OCI-LY3 (cell line): ENCODE results near the gene UBE2R2.
"Not testable (repeated sequence)": the region's sequence is repeated elsewhere in the genome, so short reads cannot be mapped to it uniquely, and the experiment has no call there.

Source experiments
- H2AFZ ChIP-seq: fragments of 200-600, 300-600 bp; shearing (Covaris generic); 2 replicates; pipeline ENCODE4 v1.6.0; 2014; ENCODE audit warnings: antibody characterized with exemption, low read depth, low read length
- H3K27ac ChIP-seq: fragments of 200-600, 300-600 bp; sonication (generic); 2 replicates; pipeline ENCODE4 v1.5.1; 2014; ENCODE audit warnings: mild to moderate bottlenecking, low read length, moderate library complexity, mixed read lengths
- H3K27me3 ChIP-seq: fragments of 200-600, 300-600 bp; sonication (generic); 2 replicates; pipeline ENCODE4 v1.6.1; 2014; ENCODE audit warnings: low read depth, low read length, mixed read lengths
- H3K36me3 ChIP-seq: fragments of 200-600, 300-600 bp; sonication (generic); replicated peaks from 2 replicates; pipeline ENCODE3; 2014; ENCODE audit warnings: low read depth, low read length, mixed read lengths
- H3K4me1 ChIP-seq: fragments of 300-600, 200-600 bp; sonication (generic); 2 replicates; pipeline ENCODE4 v1.6.1; 2014; ENCODE audit warnings: low read length, mixed read lengths
- H3K4me2 ChIP-seq: fragments of 200-600, 300-600 bp; sonication (generic); 2 replicates; pipeline ENCODE4 v1.6.1; 2014; ENCODE audit warnings: low read length, mixed read lengths
- H3K4me3 ChIP-seq: fragments of 300-600, 200-600 bp; sonication (generic); 2 replicates; pipeline ENCODE4 v1.5.1; 2014; ENCODE audit warnings: antibody characterized with exemption, mild to moderate bottlenecking, low read length, moderate library complexity
- H3K79me2 ChIP-seq: fragments of 300-600, 200-600 bp; shearing (Covaris generic); 2 replicates; pipeline ENCODE4 v1.6.1; 2014; ENCODE audit warnings: mild to moderate bottlenecking, low read length, mixed read lengths
- H3K9ac ChIP-seq: fragments of 300-600, 200-600 bp; shearing (Covaris generic); 2 replicates; pipeline ENCODE4 v1.6.0; 2014; ENCODE audit warnings: mild to moderate bottlenecking, low read length, moderate library complexity
- H3K9me3 ChIP-seq: fragments of 200-600, 300-600 bp; shearing (Covaris generic); 2 replicates; pipeline ENCODE4 v1.6.1; 2014; ENCODE audit warnings: low read length, mixed read lengths; ENCODE audit not compliant: insufficient read depth
- H4K20me1 ChIP-seq: fragments of 200-600, 300-600 bp; sonication (generic); 2 replicates; pipeline ENCODE4 v1.6.1; 2016; ENCODE audit warnings: low read length, mixed read lengths; ENCODE audit not compliant: insufficient read depth
- CTCF ChIP-seq: fragments of 200-600, 300-600 bp; sonication (generic); IDR thresholded peaks from 2 replicates; pipeline ENCODE4 v1.5.1; 2014; ENCODE audit warnings: antibody characterized with exemption, low read length, low read depth
- EZH2phosphoT487 ChIP-seq: fragments of 200-600 bp; shearing (Covaris generic); IDR thresholded peaks from 2 replicates; pipeline ENCODE4 v1.6.1; 2018; ENCODE audit warnings: antibody characterized with exemption, mixed run types, low read depth

The UBE2R2 gene

GRCh38 chr9:33858423-33858822 is 41.5 kb downstream of the UBE2R2 start:
- no peak for TF ChIP-seq CTCF
- TF ChIP-seq EZH2phosphoT487: no peak

GRCh38 chr9:33860200-33860871 is 43.4 kb downstream of the UBE2R2 start:
- TF ChIP-seq CTCF (no peak), EZH2phosphoT487 (no peak)
- Histone ChIP-seq H3K9me3 (no peaks in the 10 kb centered on the region), H3K27me3 (no peaks in the 10 kb centered on the region), H3K4me3 (no peak overlapping the region), H3K79me2 (peaks cover 94% of the 10 kb centered on the region), H3K4me2 (no peak overlapping the region), H3K36me3 (peaks cover 8% of the 10 kb centered on the region), H2AFZ (no peak overlapping the region), H4K20me1 (peaks cover 65% of the 10 kb centered on the region), H3K27ac (no peak overlapping the region), H3K4me1 (no peaks in the 10 kb centered on the region), H3K9ac (no peak overlapping the region)

More at GRCh38 chr9:33858423-33858822, 41.5 kb downstream of the UBE2R2 start:
- Histone ChIP-seq H3K9ac (no peak overlapping the region), H3K27ac (no peak overlapping the region), H3K4me1 (no peaks in the 10 kb centered on the region), H3K9me3 (no peaks in the 10 kb centered on the region), H3K36me3 (peaks cover 5% of the 10 kb centered on the region), H3K4me2 (no peak overlapping the region), H2AFZ (no peak overlapping the region), H3K79me2 (peaks cover 96% of the 10 kb centered on the region), H3K27me3 (no peaks in the 10 kb centered on the region), H4K20me1 (peaks cover 73% of the 10 kb centered on the region), H3K4me3 (no peak overlapping the region)

GRCh38 chr9:33861917-33862453 is 45.0 kb downstream of the UBE2R2 start:
- no peak overlapping the region for H3K4me2 ChIP-seq

GRCh38 chr9:33863027-33863426 is 46.1 kb downstream of the UBE2R2 start:
- not testable (repeated sequence) for H3K27me3 ChIP-seq, H3K9me3 ChIP-seq, H3K4me2 ChIP-seq, H2AFZ ChIP-seq, H3K4me1 ChIP-seq, H3K9ac ChIP-seq, H3K4me3 ChIP-seq, H3K27ac ChIP-seq, H3K36me3 ChIP-seq
- peaks cover 63% of the 10 kb centered on the region for H4K20me1 ChIP-seq
- peaks cover 92% of the 10 kb centered on the region for H3K79me2 ChIP-seq

More at GRCh38 chr9:33861917-33862453, 45.0 kb downstream of the UBE2R2 start:
- peaks cover 8% of the 10 kb centered on the region for H3K36me3 ChIP-seq
- H2AFZ ChIP-seq: no peak overlapping the region
- no peaks in the 10 kb centered on the region for H3K27me3 ChIP-seq
- H3K9ac ChIP-seq: no peak overlapping the region
- TF ChIP-seq EZH2phosphoT487: no peak
- TF ChIP-seq CTCF: no peak
- H3K27ac ChIP-seq: no peak overlapping the region
- peaks cover 63% of the 10 kb centered on the region for H4K20me1 ChIP-seq
- peaks cover 92% of the 10 kb centered on the region for H3K79me2 ChIP-seq
- H3K4me3 ChIP-seq: no peak overlapping the region
- H3K4me1 ChIP-seq: no peaks in the 10 kb centered on the region
- H3K9me3 ChIP-seq: no peaks in the 10 kb centered on the region
